ENCODE results near the gene TCP1. TPM values are rescaled to one million over a fixed set of nuclear protein-coding genes. Genes with fewer than 3 reads are reported as not detected.

Gene TCP1
- total and polyA plus RNA-seq, 9 of the 15 experiments (the other 6 are each of a cell fraction or from before 2014, with no cell fraction given) = 331 to 801 (median 645) TPM

DNA sequence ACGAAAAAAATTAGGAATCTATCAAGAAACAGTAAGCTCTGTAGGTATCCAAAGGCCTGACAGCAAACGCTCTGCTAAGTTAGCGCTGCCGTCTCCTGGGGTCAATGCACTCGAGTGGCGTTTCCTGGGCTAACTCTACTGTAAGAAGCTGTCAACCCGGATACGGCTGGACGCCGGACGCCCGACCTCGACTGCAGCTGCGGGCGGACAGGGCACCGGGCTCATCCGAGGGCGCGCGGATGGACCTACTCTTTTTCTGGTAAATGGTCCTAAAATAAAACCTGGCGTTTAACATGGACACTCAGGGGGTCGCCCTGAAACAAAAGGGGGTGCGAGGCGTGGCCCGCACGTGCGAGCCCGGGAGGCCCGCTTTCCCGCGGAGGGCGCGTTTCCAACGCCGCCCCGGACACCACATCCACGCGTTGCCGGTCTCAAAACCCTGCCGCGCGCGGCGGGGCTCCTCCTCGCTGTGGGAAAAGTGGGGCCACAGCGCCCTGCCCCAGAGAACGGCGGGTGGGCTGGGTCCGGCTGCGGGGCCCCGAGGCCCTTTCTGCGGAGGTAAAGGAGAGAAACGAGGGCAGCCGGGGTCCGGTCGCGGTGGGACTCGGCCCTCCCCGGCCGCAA lies 537 bp downstream of the TCP1 start (continued):
- TF ChIP-seq E2F3 (CRISPR knock-in tag; IDR thresholded peaks at IDR 0.05) (peak; percentile 10; the same call in 1 of the 2 replicates), KAT7 (CRISPR knock-in tag; IDR thresholded peaks at IDR 0.05; ENCODE audit: borderline replicate concordance) (peak; percentile 98), SP1 (CRISPR knock-in tag; IDR thresholded peaks at IDR 0.05) (no peak), LCOR (CRISPR knock-in tag; IDR thresholded peaks at IDR 0.05) (0 out of 2 replicates have a peak, but pooled peaks have one; percentile 28), TEAD4 (IDR thresholded peaks at IDR 0.05; ENCODE audit: low read length) (0 out of 2 replicates have a peak, but pooled peaks have one; percentile 0), TEAD4 (CRISPR knock-in tag; IDR thresholded peaks at IDR 0.05; ENCODE audit: borderline replicate concordance) (no peak), PHTF2 (CRISPR knock-in tag; IDR thresholded peaks at IDR 0.05) (peak; percentile 80; the same call in 1 of the 2 replicates), ZC3H4 (CRISPR knock-in tag; IDR thresholded peaks at IDR 0.05; ENCODE audit: borderline replicate concordance) (peak; percentile 60; the same call in 1 of the 2 replicates), ZSCAN29 (IDR thresholded peaks at IDR 0.05) (0 out of 2 replicates have a peak, but pooled peaks have one; percentile 45), ARID4B (CRISPR knock-in tag; IDR thresholded peaks at IDR 0.05) (peak; percentile 55; the same call in 1 of the 2 replicates), SRSF3 (IDR thresholded peaks at IDR 0.05; ENCODE audit: insufficient read depth, low read length) (0 out of 2 replicates have a peak, but pooled peaks have one; percentile 53), CCNT2 (IDR thresholded peaks at IDR 0.05; ENCODE audit: borderline replicate concordance, extremely low read depth, insufficient read length, low read depth, low read length) (peak; percentile 42), HDAC1 (IDR thresholded peaks at IDR 0.05) (peak in 1 of 2 experiments; percentile 7; a peak in 1 of 4 replicates), ZNF384 (IDR thresholded peaks at IDR 0.05; ENCODE audit: low read depth, low read length) (no peak), SNIP1 (IDR thresholded peaks at IDR 0.05; ENCODE audit: low read depth) (0 out of 2 replicates have a peak, but pooled peaks have one; percentile 23), ZBTB17 (CRISPR knock-in tag; IDR thresholded peaks at IDR 0.05) (no peak)
- TF ChIP-seq, protein P1, sequence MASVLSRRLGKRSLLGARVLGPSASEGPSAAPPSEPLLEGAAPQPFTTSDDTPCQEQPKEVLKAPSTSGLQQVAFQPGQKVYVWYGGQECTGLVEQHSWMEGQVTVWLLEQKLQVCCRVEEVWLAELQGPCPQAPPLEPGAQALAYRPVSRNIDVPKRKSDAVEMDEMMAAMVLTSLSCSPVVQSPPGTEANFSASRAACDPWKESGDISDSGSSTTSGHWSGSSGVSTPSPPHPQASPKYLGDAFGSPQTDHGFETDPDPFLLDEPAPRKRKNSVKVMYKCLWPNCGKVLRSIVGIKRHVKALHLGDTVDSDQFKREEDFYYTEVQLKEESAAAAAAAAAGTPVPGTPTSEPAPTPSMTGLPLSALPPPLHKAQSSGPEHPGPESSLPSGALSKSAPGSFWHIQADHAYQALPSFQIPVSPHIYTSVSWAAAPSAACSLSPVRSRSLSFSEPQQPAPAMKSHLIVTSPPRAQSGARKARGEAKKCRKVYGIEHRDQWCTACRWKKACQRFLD (CRISPR knock-in tag; IDR thresholded peaks at IDR 0.05) = peak; percentile 46; the same call in 1 of the 2 replicates
- TF ChIP-seq, protein P2, sequence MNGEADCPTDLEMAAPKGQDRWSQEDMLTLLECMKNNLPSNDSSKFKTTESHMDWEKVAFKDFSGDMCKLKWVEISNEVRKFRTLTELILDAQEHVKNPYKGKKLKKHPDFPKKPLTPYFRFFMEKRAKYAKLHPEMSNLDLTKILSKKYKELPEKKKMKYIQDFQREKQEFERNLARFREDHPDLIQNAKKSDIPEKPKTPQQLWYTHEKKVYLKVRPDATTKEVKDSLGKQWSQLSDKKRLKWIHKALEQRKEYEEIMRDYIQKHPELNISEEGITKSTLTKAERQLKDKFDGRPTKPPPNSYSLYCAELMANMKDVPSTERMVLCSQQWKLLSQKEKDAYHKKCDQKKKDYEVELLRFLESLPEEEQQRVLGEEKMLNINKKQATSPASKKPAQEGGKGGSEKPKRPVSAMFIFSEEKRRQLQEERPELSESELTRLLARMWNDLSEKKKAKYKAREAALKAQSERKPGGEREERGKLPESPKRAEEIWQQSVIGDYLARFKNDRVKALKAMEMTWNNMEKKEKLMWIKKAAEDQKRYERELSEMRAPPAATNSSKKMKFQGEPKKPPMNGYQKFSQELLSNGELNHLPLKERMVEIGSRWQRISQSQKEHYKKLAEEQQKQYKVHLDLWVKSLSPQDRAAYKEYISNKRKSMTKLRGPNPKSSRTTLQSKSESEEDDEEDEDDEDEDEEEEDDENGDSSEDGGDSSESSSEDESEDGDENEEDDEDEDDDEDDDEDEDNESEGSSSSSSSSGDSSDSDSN (IDR thresholded peaks at IDR 0.05; ENCODE audit: borderline replicate concordance in 1 of 2, low read depth in 2 of 2, low read length in 2 of 2) = peak in 1 of 2 experiments; percentile 28; a peak in 1 of 4 replicates

Measured in K562 (cell line).